GM06990 (cell line): ENCODE results near the gene RASSF10.

Experiments used
- DNase-seq: peaks from one replicate; pipeline ENCODE4 v3.0.0-alpha.2; 2011; ENCODE audit not compliant: insufficient read length; ENCODE audit errors: extremely low read depth
- H3K27me3 ChIP-seq: replicated peaks from 2 replicates; pipeline ENCODE4 v1.6.0; 2011; ENCODE audit warnings: low read length; ENCODE audit not compliant: control insufficient read depth, insufficient read depth
- H3K36me3 ChIP-seq: 2 replicates; pipeline ENCODE4 v1.5.1; 2011; ENCODE audit warnings: low read length; ENCODE audit not compliant: control insufficient read depth, insufficient read depth
- H3K4me3 ChIP-seq: replicated peaks from 2 replicates; pipeline ENCODE4 v1.5.1; 2011; ENCODE audit warnings: low read depth, mild to moderate bottlenecking, control low read depth, low read length
- TF ChIP-seq, protein P1 (sequence below): IDR thresholded peaks from 2 replicates; pipeline ENCODE4 v1.5.1; 2011; ENCODE audit warnings: low read length, control low read depth, mild to moderate bottlenecking, inconsistent platforms; ENCODE audit not compliant: insufficient read depth, poor library complexity, severe bottlenecking

The RASSF10 gene

DNA sequence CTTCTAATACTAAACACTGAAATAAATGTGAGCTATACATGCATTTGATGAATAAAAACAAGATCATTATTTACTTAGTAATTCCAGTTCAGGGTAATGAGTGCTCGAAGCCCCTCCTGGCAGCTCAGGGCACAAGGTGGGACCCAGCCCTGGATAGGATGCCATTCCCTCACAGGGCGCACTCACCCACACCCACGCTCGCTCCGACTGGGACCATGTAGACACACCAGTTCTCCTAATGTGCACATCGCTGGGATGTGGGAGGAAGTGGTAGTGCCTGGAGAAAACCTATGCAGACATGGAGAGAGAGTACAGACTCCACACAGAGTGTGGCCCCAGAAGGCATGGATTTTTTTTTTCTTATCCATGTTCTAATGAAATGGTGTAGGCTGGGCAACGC lies 44.5 kb upstream of the RASSF10 start:
- Histone ChIP-seq H3K4me3 (no peak overlapping the region), H3K27me3 (no peaks in the 10 kb centered on the region), H3K36me3 (no peaks in the 10 kb centered on the region)
- TF ChIP-seq, protein P1, sequence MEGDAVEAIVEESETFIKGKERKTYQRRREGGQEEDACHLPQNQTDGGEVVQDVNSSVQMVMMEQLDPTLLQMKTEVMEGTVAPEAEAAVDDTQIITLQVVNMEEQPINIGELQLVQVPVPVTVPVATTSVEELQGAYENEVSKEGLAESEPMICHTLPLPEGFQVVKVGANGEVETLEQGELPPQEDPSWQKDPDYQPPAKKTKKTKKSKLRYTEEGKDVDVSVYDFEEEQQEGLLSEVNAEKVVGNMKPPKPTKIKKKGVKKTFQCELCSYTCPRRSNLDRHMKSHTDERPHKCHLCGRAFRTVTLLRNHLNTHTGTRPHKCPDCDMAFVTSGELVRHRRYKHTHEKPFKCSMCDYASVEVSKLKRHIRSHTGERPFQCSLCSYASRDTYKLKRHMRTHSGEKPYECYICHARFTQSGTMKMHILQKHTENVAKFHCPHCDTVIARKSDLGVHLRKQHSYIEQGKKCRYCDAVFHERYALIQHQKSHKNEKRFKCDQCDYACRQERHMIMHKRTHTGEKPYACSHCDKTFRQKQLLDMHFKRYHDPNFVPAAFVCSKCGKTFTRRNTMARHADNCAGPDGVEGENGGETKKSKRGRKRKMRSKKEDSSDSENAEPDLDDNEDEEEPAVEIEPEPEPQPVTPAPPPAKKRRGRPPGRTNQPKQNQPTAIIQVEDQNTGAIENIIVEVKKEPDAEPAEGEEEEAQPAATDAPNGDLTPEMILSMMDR, result no peak
- DNase-seq, result no peak

GRCh38 chr11:12966002-12966401 lies 43.1 kb upstream of the RASSF10 start:
- Histone ChIP-seq H3K27me3 (no peaks in the 10 kb centered on the region), H3K4me3 (no peak overlapping the region), H3K36me3 (no peaks in the 10 kb centered on the region)
- DNase-seq, result no peak
- TF ChIP-seq, protein P1, result no peak

DNA sequence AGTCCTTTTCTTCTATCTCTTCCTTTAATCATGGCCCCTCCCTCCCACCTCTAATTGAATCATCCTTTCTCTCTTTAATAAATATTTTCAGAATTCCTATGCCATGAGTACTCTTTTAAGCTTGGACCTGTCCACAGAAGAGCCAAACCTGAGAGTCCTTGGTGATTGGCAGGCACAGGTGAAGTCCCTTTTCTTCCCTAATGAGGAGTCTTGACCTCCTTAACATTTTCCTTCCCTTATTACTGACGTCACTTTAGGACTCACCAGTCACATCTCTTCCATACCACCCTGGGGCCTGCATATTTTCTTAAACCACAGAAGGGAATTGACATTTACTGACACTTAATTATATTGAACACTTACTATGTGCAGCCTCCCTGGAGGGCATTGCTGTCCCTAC lies 41.0 kb upstream of the RASSF10 start:
- H3K27me3 ChIP-seq, result no peaks in the 10 kb centered on the region
- DNase-seq, result no peak
- no peaks in the 10 kb centered on the region for H3K36me3 ChIP-seq
- TF ChIP-seq, protein P1, result no peak
- no peak overlapping the region for H3K4me3 ChIP-seq

- no peak overlapping the region for H3K4me3 ChIP-seq
- no peaks in the 10 kb centered on the region for H3K27me3 ChIP-seq
- DNase-seq, result no peak
- TF ChIP-seq, protein P1, result no peak
- no peaks in the 10 kb centered on the region for H3K36me3 ChIP-seq
Observed at GRCh38 chr11:12968826-12969225, 40.3 kb upstream of the RASSF10 start.

- no peak for DNase-seq
- TF ChIP-seq, protein P1, result no peak
- no peak overlapping the region for H3K4me3 ChIP-seq
Observed at GRCh38 chr11:12971955-12972354, 37.2 kb upstream of the RASSF10 start.

DNA sequence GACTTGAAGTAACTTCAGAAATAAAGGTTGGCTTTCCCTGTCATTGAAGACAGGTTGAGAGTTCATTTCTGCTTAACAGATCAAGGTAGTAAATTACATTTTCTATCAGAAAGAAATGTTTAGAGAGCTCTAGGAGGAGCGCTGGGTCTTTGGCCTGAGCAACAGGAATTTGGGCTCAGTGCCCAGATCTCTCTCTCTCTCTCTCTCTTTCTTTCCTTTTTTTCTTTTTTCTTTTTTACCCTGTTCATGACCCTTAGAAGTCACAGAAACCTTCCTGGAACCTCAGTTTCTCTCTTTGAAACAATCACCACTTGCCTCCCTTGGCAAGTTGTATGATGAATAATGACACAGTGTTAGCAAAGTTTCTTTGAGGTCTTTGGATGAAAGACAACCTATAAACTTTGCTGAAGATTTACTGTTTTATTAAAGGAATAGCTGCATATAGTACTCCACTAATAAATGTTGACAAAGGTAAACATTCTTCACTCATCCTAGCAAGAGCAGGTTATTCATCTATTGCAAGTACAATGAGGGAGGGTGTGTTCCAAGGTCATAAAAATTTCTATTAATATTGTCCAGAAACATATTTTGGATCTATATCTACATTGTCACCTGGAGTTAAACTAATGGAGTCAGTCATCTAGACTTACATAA lies 35.5 kb upstream of the RASSF10 start:
- Histone ChIP-seq H3K36me3 (no peaks in the 10 kb centered on the region), H3K27me3 (no peaks in the 10 kb centered on the region; the same call in 1 of the 2 replicates), H3K4me3 (no peak overlapping the region)
- no peak for DNase-seq
- TF ChIP-seq, protein P1, result no peak

More at GRCh38 chr11:12971955-12972354, 37.2 kb upstream of the RASSF10 start:
- H3K36me3 ChIP-seq, result no peaks in the 10 kb centered on the region
- H3K27me3 ChIP-seq, result no peaks in the 10 kb centered on the region; the same call in 1 of the 2 replicates
